GM12875 (cell line): Measurements from ENCODE around the gene TBC1D2.
A peak's percentile ranks its signal among the peaks of the same experiment; 100 is the strongest.

Experiments
- H3K4me3 ChIP-seq: one replicate; pipeline ENCODE4 v1.5.1; 2011; ENCODE audit warnings: low read depth, low read length, control low read depth
- TF ChIP-seq, protein P1 (sequence below): IDR thresholded peaks from 2 replicates; pipeline ENCODE4 v1.5.1; 2011; ENCODE audit warnings: low read depth, mild to moderate bottlenecking, control low read depth, inconsistent platforms, low read length, moderate library complexity, borderline replicate concordance; ENCODE audit not compliant: insufficient read depth

The TBC1D2 gene

DNA sequence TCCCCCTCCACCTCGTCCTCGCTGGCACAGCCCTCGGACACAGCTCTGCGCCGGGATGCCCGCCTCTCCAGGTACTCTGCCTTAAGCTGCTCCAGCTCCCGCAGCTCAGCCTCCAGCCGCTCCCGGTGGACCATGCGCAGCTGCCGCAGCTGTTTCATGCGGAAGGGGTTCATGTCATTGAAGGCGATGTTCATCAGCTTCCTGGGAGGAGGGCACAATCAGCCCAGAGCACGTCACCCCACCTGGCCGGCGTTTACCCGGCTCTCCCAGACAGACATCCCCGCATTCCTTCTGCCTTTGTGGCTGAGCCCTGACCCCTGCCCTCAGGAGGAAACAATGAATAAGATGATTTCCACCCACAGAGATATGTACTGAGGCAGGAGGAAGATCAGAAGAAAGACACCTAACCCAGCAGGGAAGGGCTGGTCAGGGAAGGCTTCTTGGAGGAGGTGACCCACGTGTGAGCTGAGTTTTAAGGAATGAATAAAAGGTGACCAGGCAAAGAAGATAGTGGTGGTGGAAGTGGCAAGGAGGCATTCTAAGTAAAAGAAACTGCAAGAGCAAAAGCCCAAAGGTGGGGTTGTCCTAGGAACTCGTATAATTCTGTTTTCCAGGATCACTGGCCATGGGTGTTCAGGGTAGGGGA lies 55.9 kb downstream of the TBC1D2 start:
- H3K4me3 ChIP-seq: no peak overlapping the region
- TF ChIP-seq, protein P1, sequence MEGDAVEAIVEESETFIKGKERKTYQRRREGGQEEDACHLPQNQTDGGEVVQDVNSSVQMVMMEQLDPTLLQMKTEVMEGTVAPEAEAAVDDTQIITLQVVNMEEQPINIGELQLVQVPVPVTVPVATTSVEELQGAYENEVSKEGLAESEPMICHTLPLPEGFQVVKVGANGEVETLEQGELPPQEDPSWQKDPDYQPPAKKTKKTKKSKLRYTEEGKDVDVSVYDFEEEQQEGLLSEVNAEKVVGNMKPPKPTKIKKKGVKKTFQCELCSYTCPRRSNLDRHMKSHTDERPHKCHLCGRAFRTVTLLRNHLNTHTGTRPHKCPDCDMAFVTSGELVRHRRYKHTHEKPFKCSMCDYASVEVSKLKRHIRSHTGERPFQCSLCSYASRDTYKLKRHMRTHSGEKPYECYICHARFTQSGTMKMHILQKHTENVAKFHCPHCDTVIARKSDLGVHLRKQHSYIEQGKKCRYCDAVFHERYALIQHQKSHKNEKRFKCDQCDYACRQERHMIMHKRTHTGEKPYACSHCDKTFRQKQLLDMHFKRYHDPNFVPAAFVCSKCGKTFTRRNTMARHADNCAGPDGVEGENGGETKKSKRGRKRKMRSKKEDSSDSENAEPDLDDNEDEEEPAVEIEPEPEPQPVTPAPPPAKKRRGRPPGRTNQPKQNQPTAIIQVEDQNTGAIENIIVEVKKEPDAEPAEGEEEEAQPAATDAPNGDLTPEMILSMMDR: no peak

DNA sequence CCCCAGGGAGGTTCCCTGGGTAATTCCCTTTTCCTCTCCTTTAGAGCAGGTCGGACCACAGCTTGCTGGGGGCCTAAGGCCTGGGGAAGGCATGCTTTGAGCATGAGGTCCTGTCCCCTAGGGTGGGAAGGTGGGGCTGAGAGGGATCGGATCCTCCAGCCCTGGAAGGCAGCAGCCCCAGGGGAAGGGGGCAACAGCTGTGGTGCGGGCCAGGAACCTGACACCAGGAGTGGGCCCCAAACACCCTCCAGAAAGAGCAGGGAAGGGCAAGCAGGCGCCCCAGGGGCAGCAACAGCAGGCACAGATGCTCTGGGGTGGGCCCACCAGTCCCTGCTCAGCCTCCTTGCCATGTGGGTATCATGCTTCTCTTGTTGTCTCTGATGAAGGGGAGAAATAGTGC lies 59.8 kb downstream of the TBC1D2 start:
- H3K4me3 ChIP-seq: no peak overlapping the region
- TF ChIP-seq, protein P1: no peak

DNA sequence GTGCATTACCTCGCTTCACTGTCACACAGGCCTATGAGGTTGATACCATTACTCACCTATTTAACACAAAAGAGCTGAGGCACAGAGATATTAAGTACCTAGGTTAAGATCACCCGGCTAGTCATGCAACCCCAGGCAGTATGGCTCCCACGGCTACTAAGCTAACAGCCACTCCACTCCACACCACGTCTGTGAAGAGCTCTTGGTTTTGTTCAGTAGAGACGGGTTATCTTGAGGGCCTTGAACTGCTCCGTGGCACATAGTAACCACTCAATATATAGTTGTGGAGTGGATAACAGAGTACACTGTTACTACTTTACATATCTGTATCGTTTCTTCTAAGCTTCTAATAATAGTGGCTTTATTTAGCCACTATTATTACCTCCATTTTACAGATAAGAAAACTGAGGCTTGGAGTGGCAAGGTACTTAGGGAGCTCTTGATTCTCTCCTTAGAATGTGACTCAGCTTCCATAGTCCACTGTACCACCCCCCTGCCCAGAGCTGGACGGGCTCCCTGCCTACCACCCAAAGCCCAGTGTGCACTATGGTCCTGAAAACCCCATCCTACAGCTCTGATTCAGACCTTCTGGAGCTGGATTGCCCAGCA lies 62.0 kb downstream of the TBC1D2 start:
- TF ChIP-seq, protein P1: no peak
- peak overlapping the region; percentile 77 for H3K4me3 ChIP-seq

DNA sequence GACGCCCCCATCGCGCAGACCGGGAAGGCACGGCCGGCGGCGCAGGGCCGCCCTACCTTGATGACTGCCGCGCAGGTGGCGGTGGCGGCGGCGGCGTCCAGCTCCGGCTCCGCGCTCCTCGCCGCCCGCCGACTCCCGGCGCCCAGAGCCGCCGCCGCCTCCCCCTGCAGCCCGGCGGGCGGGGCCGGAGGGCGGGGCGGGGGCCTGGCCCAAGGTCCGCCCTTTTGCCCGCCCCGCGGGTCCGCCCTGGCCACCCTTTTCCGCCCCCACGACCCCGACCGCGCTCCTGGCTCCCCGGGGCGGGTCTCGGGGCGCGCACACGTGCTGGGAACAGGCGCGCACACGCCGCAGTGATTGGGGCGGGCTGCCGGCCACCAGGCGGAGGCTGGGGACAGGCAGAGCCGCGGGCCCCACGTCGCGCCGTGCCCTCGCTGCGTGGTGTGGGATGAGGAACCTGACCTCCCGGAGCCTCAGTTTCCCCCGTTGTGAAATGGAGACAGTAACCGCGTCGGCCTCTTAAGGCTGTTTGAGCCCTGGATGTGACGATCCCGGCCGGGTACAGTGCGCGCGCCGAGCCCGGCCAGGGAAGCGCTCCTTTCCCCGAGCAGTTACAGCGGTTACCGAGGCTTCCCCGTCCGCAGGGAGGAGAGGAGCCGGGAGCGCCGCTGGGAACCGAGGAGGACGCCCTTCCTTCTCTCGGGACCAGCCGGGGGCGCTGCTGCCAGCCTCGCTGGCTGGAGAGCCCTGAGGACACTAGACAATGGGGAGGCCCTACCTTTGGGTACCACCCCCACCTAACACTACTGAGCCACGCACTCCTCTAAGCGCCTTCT lies 62.7 kb downstream of the TBC1D2 start, which contains the start of gene CORO2A:
Gene CORO2A, minus strand, starts transcription at position 135 of the 833 bp plus-strand sequence. CDS start 34,977 bp downstream, outside the sequence.
- H3K4me3 ChIP-seq: peak within 1 kb of the TSS; percentile 77

DNA sequence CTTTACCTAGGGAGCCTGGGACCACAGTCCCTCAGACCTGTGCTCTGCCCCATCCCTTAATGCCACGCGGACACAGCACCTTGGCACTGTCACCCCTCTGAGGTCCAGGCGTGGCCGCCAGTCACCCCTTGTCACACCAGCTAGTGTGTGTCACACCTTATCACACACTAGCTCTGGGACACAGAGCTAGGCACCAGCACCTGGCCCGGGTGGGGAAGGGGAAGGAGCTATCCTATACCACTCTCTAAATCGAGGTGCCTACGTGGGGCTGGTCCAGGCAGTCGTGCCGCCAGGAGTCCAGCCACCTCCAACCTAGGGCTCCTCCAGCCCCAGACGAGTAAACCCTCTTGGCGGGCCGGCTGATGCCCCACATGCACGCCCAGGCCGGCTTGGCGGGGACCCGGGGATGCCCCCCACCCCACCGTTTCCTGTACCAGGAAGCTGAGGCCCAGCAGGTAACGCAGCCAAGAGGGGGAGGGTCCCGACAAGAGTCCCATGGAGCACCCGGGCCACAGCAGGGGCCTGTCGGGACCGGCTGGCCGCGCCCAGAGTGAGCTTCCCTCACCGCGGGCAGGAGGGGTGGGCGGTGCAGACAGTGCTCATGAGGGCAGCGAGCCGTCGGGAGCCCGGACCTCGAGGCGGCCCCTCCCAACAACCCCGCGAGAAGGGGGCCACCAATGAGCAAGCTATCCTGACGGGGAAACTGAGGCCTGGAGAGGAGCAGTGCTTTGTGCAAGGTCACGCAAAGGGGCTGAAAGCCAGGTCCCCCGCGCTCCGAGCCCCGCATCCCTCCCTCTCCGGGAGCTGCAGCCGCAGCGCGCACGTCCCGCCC lies 63.6 kb downstream of the TBC1D2 start:
- H3K4me3 ChIP-seq: peak overlapping the region; percentile 77
- TF ChIP-seq, protein P1: no peak

More for the DNA sequence above, 62.7 kb downstream of the TBC1D2 start, which contains the start of gene CORO2A:
- TF ChIP-seq, protein P1: peak; percentile 23; the same call in 1 of the 2 replicates

DNA sequence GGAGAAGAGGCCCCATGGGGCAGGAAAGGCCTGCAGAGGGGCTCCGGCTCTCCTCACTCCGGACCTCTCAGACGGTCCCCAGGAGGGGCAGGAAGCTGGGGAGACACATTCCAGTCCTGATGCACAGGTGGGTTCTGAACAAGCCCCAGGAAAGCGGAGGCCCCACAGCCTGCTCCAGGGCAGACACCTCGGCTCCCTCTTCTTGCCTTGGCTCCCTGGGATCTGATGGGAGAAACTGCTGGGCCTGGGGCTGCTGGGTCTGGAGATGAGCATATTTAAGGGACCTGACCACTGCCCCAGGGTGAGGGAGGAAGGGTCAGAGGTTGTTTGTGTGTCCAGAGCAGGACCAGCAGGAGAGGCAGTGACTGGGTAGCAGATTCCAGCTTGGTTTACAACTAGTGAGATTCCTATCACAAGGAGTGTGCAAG lies 64.3 kb downstream of the TBC1D2 start:
- TF ChIP-seq, protein P1: no peak
- H3K4me3 ChIP-seq: no peak overlapping the region
